ENCODE measurements around the gene UCK1.
A peak's percentile ranks its signal among the peaks of the same experiment; 100 is the strongest.
"Not testable (repeated sequence)": the region's sequence is repeated elsewhere in the genome, so short reads cannot be mapped to it uniquely, and the experiment has no call there.

Gene UCK1

DNA sequence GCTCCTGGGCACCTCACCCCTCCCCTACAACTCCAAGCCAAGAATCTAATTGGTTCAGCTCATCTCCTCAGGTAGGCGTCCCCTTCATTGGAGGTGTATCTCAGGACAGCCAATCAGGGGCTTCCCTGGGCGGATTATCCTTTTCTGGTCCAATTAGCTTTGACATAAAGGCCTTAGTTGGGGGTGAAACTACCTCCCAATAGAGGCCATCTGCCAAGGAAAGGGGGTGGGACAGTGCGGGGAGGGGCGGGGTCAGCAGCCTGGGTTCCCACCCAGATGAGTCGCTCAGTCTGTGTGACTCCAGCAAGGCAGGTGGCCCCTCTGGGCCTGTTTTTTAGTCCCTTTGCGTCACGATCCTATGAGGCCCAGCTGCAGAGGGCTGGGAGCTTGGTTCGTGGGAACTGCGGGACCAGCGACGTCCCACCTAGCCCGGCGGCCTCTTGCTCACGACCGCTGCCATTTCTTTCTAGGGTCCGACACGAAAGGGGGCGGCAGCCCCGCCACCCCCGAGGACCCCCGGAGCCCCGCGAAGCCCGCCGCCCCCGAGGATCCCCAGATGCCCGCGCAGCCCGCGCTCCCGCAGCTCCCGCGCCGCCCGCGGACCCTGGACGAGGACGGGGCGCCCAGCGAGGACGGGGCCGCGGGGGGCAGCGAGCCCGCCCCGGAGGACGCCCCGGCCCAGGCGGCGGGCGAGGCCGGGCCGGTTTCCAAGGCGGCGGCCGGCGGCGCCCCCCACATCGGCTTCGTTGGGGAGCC, 23.2 kb upstream of the UCK1 start:
- no peak for DNase-seq

DNA sequence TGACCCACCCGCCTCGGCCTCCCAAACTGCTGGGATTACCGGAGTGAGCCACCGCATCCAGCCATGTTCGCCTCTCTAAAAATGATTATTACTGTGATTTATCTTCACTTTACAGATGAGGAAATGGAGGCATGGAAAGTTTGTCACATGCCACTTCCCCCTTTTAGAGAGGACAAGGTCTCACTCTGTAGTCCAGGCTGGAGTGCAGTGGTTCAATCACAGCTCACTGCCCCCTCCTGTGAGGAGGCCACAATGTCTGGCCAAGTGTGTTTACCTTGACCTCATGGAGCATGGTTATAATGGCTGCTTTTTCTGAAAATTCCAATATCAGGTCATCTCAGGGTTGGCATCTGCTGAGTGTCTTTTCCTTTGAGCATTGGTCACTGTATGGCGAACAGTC, 21.0 kb upstream of the UCK1 start:
- no peak for DNase-seq

DNA sequence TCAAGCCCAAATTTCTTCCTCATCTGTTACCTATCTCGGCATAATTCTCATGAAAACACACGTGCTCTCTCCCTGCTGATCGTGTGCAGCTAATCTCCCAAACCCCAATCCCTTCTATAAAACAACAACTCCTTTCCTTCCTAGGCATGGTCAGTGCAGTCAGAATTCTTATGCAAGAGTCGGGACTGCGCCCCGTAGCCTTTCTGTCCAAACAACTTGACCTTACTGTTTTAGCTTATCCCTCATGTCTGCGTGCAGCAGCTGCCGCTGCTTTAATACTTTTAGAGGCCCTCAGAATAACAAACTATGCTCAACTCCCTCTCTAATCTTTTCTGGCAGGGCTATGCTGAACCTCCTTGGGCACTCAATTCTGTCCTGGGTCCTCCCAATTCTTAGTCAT, 19.4 kb upstream of the UCK1 start:
- DNase-seq, result not testable (repeated sequence)

DNA sequence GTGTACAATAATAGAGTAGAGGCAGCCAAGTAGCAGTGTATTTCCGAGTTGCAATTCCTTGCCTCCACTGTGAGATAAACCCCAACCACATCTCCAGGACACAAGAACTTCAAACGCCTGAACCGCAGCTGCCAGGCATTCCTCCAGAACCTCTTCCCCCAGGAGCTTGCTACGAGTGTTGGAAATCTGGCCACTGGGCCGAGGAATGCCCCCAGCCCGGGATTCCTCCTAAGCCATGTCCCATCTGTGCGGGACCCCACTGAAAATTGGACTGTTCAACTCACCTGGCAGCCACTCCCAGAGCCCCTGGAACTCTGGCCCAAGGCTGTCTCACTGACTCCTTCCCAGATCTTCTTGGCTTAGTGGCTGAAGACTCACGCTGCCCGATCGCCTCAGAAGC, 18.1 kb upstream of the UCK1 start:
- not testable (repeated sequence) for DNase-seq

GRCh38 chr9:131546336-131547084, 15.4 kb upstream of the UCK1 start:
- DNase-seq, result peak; percentile 17

- DNase-seq, result no peak
Observed at GRCh38 chr9:131545786-131546335, 14.8 kb upstream of the UCK1 start.

DNA sequence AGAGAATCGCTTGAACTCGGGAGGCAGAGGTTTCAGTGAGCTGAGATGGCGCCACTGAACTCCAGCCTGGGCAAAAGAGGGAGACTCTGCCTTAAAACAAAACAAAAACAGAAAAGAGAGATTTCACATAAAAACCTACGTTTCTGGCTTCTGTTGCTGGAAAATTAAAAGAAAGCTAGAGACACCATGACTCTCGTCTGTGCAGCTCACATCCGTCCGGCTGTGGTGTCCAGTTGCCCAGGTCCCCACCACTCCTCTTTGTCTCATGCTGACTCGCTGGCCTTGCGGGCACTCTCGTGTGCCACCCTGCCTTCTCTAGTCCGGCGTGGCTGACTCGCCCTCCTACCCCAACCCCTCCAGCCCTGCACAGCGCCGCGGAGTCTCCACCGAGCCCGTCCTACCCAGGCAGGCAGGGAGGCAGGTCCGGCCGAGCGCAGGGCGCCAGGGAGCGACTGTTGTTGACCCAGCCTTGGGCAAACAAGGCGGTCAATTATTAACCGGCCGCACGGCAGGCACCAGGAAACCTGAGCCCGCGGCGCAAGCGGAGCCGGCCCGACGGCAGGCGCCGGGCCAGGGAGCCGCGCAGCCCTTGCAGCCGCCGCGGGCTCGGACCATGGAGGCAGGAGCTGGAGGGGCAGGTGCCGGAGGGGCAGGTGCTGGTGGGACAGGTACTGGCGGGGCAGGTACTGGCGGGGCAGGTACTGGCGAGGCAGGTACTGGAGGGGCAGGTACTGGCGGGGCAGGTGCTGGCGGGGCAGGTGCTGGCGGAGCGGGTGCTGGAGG, 14.1 kb upstream of the UCK1 start, which contains the start of gene PRRT1B:
Gene PRRT1B (plus strand): TSS at position 521 of the 783 bp plus-strand sequence. CDS start 93 bp downstream, at position 614.
- no peak for DNase-seq

DNA sequence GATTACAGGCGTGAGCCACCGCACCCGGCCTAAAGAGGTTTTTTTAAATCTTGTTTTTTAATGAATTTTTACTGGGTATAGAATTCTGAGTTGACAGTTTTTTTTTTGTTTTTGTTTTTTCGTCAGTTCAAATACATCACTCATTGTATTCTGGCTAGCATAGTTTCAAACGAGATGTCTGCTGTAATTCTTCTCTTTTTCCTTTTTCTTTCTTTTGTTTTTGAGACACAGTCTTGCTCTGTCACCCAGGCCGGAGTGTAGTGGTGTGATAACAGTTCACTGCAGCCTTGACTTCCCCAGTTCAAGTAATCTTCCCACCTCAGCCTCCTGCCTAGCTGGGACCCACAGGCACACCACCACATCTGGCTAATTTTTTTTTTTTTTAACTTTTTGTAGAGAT, 12.1 kb upstream of the UCK1 start:
- DNase-seq, result no peak

GRCh38 chr9:131539223-131539923, 8.3 kb upstream of the UCK1 start:
- DNase-seq, result no peak

DNA sequence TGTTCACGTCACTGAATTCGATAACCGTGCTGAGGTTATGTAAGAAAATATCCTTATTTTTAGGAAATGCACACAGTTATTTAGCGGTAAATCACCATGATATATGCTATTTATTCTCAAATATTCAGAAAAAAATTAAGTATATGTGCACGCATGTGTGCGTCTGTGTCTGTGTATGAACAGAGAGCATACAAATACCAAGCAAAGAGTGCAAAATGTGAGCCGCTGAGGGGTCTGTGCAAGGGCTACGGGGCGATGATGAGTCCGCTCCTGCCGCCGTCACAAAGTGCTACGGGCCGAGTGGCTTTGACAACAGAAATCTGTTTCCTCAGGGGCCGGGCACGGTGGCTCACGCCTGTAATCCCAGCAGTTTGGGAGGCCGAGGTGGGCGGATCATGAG, 6.9 kb upstream of the UCK1 start:
- no peak for DNase-seq

- DNase-seq, result no peak
Observed at GRCh38 chr9:131534721-131535237, 3.7 kb upstream of the UCK1 start.

DNA sequence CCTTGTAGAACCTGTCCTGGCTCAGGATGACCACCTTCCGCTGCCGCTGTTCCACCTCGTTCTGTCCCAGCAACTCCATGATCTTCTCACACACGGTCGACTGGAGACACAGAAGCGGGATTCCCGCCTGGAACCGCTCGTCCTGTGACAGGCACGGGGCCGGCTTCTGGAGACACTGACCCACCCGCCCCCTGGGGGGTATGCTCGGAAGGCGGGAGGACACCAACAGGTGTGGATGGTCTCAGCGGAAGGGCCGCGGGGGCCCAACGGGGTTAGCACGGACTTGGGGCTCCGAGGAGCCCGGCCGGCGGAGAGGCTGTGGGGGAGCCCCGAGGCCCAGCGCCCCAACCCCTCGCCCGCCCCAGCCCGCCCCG, 530 bp downstream of the UCK1 start:
- DNase-seq, result no peak

GRCh38 chr9:131529597-131530545, 1.2 kb downstream of the UCK1 start:
- DNase-seq, result no peak

DNA sequence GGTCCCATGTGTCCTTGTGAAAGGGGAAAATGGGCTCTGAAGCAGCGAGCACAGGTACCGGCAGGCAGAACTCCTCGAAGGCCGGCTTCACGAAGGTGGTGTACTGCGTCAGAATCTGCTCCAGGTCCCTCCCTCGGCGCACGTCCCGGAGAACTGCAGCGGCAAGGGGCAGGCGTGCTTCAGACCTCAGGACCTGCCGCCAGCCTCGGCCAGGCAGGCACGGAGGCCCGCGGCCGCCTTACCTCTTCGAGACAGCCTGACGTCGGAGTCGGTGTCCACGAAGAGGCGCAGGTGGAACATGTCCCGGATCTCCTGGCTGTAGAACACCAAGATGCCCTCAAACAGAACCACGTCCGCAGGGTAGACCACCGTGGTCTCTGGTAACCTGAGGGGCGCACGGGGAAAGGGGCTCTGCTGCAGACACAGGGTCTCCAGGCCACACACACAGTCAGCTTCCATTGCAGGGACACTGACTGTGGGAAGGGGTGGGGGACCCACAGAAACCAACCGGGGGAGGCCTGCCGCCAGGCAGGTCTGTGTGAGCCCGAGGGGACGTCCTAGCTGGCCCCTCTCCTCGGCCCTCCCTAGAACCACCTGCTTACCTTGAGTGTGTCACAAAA, 2.1 kb downstream of the UCK1 start:
- DNase-seq, result no peak

DNA sequence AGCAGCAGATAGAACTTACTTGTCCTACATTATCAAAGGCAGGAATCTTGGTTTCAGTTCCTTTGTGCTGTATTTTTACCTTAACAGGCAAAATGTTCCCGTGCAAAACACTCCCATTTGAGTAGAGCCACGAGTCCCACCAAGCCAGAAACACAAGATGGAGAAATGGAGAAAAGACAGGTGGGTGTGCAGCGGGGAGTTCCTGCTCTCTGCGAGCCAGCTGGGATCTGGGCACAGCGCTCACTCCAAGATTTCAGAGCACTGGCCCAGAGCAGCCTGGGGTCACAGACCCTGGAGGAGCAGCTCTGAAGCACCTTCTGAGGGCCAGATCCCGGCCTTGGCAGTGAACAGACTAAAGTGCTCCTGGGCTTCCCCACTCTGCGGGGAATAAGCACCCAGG, 2.9 kb downstream of the UCK1 start:
- no peak for DNase-seq

- DNase-seq, result no peak
Observed at GRCh38 chr9:131525643-131526565, 5.2 kb downstream of the UCK1 start.

DNA sequence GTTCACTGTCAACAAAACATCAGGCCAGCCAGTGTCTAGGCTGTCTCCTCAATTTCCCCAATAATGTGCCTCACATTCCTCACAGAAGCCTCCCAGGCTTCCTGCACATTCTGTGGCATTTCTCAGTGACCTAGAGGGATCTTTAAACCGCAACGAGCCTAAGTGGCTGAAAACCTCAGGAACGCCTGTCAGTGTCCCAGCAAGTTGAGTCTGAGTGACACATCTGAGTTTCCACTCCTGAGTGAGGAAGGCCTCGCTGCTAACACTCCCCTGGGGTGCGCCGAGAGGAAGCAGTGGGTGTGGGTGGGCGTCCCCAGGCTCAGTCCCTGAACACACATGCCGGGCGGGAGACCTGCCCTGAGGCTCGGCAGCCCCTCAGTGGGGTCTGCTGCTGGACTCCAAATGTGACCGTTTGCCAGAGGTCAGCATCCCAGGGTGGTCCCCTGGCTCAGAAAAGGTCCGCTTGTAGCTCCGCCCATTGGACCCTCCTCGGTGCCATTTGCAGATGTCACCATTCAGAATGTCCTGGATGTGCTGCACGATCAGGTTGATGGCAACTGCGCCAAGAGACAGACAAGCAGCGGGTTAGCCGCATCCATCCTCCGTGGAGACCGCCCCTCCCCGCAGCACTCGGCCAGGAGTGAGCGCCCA, 6.3 kb downstream of the UCK1 start:
- no peak for DNase-seq

- no peak for DNase-seq
Observed at GRCh38 chr9:131523451-131524435, 7.3 kb downstream of the UCK1 start.

Measured in stimulated activated CD4-positive, alpha-beta T cell treated with anti-CD3 and anti-CD28 coated beads, Interleukin-4, amount 100 ng/mL, for 24 hours (primary cell).